K562 treated with DMSO at 1 percent for 24 hours (cell line): ENCODE data around the gene AMER3. TPM values are rescaled to one million over a fixed set of nuclear protein-coding genes. Genes with fewer than 3 reads are reported as not detected.

Source experiments
- total RNA-seq: library from RNA; unstranded; fragments of 300-600 nt; gene quantifications from 2 replicates; pipeline ENCODE4 v1.2.3, GENCODE V29; 2022; ENCODE audit warnings: low read depth; ENCODE audit not compliant: insufficient read depth

Gene AMER3
- not detected in 2 replicates for total RNA-seq

GRCh38 chr2:130755256-130756052 lies at the start of gene AMER3:
AMER3 (plus strand) TSS chr2:130755540; CDS start chr2:130762073, 6,533 bp downstream.

GRCh38 chr2:130728549-130729316 lies 26.6 kb upstream of the AMER3 start, which contains the start of gene GPR148:
GPR148 (plus strand) TSS chr2:130729070; CDS start chr2:130729152, 82 bp downstream.

Other genes with a start within 250 kb of the AMER3 start
- gene POTEI, start 246.2 kb upstream of the AMER3 start, total RNA-seq = not detected in 2 replicates
- not detected in 2 replicates for gene CFC1B, start 234.3 kb upstream of the AMER3 start, total RNA-seq
- not detected in 2 replicates for gene CFC1, start 156.0 kb upstream of the AMER3 start, total RNA-seq
- not detected in 2 replicates for gene POTEJ, start 144.1 kb upstream of the AMER3 start, total RNA-seq
- gene GPR148, start 26.5 kb upstream of the AMER3 start, total RNA-seq = not detected in 2 replicates
- gene ARHGEF4, start 81.4 kb downstream of the AMER3 start, total RNA-seq = not detected in 2 replicates